GM04503 (cell line): Measurements from ENCODE around the gene TSPAN3.

ENCODE experiments used
- DNase-seq: peaks from one replicate; pipeline ENCODE4 v3.0.0-alpha.2; 2012; ENCODE audit warnings: low read depth

Gene TSPAN3

GRCh38 chr15:77033729-77034671 lies 36.9 kb downstream of the TSPAN3 start:
- no peak for DNase-seq

DNA sequence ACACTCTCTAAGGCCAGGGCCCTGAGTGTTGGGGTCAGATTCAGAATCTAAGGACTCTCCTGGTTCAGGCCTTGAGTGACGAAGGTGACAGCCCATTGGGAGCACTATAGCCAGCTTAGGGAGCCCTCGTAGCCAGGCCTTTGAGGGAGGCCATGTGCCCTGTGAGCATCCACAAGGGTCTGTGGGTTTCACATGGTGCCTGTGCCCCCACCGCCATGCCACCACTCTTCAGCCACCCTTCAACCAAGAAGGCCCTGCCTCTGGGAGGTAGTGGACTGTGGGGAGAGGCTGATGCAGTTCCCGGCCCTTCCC lies 37.5 kb downstream of the TSPAN3 start:
- no peak for DNase-seq

- no peak for DNase-seq
Observed at GRCh38 chr15:77032647-77033416, 38.1 kb downstream of the TSPAN3 start.

DNA sequence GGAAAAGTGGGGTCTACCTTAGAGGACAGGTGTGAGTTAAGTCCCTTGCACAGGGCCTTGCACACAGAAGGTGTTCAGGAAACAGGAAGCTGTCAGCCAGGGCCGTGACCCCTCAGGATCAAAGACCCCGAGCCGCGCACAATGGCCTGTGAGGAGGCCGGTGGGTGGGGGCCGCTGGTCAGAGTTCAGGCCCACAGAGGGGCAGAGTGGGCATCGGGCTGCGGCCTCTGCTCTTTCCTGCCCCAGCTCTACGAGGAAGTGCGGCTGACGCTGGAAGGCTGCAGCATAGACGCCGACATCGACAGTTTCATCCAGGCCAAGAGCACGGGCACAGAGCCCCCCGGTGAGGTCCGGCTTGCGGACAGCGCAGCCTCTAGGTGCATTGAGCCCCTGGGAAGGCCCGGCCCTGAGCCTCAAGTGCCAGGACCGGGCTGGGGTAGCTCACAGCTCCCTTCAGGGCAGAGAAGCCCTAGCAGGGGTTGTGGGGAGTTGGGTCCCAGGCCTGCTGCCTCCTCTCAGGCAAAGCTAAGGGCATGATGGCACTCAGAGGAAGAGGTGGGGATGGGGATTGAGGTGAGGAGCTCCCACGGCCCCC lies 38.8 kb downstream of the TSPAN3 start:
- DNase-seq, result no peak

DNA sequence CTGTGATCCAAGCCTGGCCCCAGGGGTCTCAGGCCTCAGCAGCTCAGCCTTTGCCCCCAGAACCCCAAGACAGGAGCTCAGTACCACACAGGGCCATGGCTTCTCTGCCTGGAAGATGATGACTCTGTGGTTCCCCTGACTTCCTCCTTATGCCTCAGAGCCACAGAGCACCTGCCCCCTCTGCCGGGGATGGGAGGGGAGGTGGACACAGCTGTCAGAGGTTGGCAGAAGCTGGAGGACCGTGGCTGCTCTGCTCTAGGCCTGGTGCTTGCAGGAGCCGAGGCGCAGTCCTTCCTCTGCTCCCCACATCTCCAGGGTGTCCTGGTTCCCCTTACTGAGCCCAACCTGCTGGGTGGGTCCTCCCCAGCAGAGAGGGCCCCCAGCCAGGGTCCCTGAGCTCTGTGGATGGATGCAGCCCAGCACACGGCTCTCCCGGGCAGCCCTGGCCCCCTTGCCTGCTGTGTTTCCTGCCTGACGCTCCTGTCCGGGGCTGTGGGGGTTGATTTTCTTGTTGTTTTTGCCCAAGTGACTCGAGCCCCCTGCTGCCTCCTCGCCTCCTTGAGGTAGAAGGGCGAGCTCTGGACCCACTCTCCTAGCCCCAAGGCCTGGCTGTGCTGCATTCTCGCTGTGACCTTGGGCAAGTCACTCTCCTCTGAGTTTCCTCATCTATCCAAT lies 39.4 kb downstream of the TSPAN3 start:
- DNase-seq, result no peak

DNA sequence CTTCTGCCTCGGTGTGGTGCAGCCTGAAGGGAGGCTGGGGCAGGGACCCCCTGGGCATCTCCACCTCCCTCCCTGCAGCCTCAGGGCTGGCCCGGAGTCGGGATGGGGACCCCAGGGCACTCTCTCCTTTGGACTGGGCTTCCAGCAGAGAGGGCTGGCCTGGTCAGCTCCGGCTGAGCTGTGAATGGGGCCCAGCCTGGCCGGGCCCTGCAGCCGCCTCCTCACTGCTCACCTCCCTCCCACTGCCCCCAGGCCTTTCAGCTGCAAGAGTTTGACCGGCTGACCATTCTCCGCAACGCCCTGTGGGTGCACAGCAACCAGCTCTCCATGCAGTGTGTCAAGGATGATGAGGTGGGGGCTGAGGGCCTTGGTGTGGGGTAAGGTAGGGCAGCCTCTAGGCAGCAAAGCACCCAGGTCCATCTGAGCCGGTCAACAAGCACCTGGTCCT lies 40.0 kb downstream of the TSPAN3 start:
- no peak for DNase-seq

- no peak for DNase-seq
Observed at GRCh38 chr15:77030048-77030927, 40.6 kb downstream of the TSPAN3 start.

- no peak for DNase-seq
Observed at GRCh38 chr15:77029166-77030047, 41.5 kb downstream of the TSPAN3 start.

DNA sequence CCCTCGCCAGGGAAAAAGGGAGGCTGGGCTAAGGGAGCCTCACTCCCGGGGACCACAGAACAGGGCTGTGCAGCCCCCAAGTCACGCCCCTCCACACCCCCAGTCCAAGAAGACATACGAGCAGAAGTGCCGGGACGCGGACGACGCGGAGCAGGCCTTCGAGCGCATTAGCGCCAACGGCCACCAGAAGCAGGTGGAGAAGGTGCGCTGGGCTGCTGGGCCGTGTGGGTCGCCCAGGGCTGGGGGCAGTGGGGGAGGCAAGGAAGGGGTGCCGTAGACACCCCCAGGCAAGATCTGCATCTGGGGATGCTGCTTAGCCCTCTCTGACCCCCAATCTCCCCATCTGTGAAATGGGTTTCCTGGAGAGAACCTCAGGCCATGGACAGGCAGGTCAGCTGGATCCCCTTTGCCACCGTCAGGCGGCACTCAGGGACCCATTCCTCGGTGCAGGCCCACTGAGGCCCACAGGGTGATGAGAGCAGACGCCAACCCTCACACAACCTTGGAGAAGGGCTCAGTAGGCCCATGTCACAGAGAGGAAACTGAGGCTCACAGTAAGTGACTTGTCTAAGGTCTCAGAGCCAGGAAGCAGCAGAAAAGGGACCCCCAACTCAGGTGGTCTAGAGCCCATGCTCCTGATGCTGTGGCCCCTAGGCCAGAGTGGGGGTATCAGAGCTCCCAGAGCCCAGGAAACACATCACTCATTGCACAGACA lies 42.3 kb downstream of the TSPAN3 start:
- no peak for DNase-seq

GRCh38 chr15:77027697-77028450 lies 43.0 kb downstream of the TSPAN3 start:
- DNase-seq, result no peak

DNA sequence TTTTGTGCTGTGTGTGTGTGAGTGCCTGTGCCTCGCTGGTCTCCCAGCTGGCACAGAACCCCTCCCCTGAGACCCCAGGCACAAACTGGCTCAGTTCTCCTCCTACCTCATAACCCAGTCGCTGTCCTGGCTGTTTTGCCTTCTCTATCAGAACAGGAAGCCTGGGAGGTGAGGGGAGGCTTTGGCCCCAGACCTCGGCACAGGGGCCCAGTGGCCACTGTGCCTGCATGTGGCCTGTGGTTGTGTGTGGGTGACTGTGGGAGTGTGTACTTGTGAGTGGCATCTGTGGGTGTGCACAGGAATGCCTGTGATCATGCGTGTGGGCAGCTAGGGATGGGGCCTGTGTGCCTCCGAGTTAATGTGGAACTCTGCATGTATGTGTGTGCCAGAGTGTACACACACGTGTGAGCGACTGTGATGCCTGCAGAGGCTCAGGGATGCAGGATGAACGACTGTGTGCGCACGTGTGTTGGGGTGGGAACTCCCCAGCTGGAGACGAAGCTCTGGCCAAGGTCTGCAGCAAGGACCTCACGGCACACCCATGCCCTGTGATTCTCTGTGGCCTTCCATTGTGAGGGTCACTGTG lies 43.7 kb downstream of the TSPAN3 start:
- DNase-seq, result no peak

- no peak for DNase-seq
Observed at GRCh38 chr15:77026501-77027110, 44.3 kb downstream of the TSPAN3 start.

DNA sequence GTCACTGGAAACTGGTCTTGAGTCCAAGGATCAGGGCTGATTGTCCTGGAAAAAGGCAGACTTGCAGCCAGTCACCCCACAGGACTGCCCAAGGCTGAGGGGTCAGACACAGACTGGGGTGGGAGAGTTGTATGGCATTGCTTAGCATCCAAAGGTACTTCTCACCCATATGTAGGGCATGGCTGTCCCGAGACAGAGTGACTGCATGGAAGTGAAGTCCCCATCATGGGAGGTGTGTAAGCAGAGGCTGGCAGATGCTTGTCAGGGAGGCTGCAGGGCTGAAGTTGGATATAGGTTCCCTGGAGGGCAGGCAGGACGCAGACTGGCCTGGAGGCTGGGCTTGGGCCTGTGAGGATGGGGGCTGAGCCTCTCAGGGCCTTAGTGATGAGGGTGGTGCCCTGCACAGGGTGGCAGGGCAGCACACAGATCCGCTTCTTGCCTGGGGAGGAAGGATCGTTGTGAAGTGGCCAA lies 44.9 kb downstream of the TSPAN3 start:
- no peak for DNase-seq

DNA sequence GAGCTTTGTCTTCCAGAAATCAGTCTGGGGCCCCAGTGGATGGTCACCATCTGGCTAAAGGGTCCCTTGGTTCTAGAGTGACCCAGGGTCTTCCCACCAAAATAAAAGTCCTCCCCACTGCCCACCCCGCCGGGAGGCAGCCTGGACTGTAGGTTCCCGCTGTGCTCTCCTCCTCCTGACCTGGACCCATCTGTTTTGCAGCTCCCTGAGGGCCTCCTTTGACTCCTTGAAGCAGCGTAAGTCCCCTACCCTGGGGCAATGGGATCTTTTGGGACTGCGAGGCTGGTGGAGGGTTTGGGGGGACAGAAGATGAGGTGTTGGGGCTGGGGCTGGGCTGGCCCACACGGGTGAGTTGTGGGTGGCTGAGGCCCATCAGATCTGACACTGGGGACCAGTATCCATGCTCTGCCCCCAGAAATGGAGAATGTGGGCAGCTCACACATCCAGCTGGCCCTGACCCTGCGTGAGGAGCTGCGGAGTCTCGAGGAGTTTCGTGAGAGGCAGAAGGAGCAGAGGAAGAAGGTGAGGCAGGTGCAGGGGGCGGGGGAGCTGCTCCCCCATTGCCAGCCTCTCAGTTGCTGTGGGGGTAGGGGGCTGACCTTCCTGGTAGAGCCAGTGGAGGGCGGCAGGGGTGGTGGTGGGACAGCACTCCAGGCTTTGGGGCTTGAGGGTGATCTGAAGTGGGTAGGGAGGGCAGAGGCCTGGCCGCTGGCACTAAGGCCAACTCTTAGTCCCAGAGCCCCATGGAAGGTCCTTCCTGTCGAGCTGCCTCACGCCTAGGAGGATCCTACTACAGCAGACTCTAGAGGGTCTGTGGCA lies 45.6 kb downstream of the TSPAN3 start:
- no peak for DNase-seq

- no peak for DNase-seq
Observed at GRCh38 chr15:77024273-77025082, 46.4 kb downstream of the TSPAN3 start.
